H9 (cell line): ENCODE results near the gene WHAMM. TPM values are rescaled to one million over a fixed set of nuclear protein-coding genes. Genes with fewer than 3 reads are reported as not detected.

Source experiments
- DNase-seq: peaks from one replicate; pipeline ENCODE4 v3.0.0-alpha.2; 2017
- H2AFZ ChIP-seq: one replicate; pipeline ENCODE4 v1.6.1; 2013; ENCODE audit warnings: mild to moderate bottlenecking, low read length, control low read depth, moderate library complexity
- H2AK5ac ChIP-seq: 2 replicates; pipeline ENCODE4 v1.6.1; 2013; ENCODE audit warnings: low read length, control low read depth, mixed read lengths; ENCODE audit not compliant: insufficient read length
- H2BK120ac ChIP-seq: one replicate; pipeline ENCODE4 v1.6.1; 2013; ENCODE audit warnings: low read depth, mild to moderate bottlenecking, low read length, control low read depth, inconsistent platforms; ENCODE audit not compliant: poor library complexity, severe bottlenecking
- H2BK12ac ChIP-seq: 2 replicates; pipeline ENCODE4 v1.6.1; 2013; ENCODE audit warnings: low read length, control low read depth, mixed read lengths, low read depth; ENCODE audit not compliant: insufficient read length
- H2BK15ac ChIP-seq: 2 replicates; pipeline ENCODE4 v1.6.1; 2013; ENCODE audit warnings: low read depth, low read length, control low read depth
- H2BK20ac ChIP-seq: one replicate; pipeline ENCODE4 v1.6.1; 2013; ENCODE audit warnings: low read depth, mild to moderate bottlenecking, low read length, control low read depth, inconsistent platforms; ENCODE audit not compliant: poor library complexity, severe bottlenecking
- H2BK5ac ChIP-seq: 2 replicates; pipeline ENCODE4 v1.6.1; 2013; ENCODE audit warnings: low read length, control low read depth, mixed read lengths; ENCODE audit not compliant: insufficient read length
- H3K14ac ChIP-seq: 2 replicates; pipeline ENCODE4 v1.6.1; 2013; ENCODE audit warnings: low read length, control low read depth; ENCODE audit not compliant: insufficient read depth
- H3K18ac ChIP-seq: 2 replicates; pipeline ENCODE4 v1.6.1; 2013; ENCODE audit warnings: low read depth, mild to moderate bottlenecking, mixed read lengths, low read length, control low read depth; ENCODE audit not compliant: insufficient read length
- H3K23ac ChIP-seq: 2 replicates; pipeline ENCODE4 v1.6.1; 2013; ENCODE audit warnings: low read length, control low read depth, mixed read lengths, low read depth; ENCODE audit not compliant: insufficient read length
- H3K23me2 ChIP-seq: 2 replicates; pipeline ENCODE4 v1.6.1; 2013; ENCODE audit warnings: low read depth, mild to moderate bottlenecking, mixed read lengths, low read length, control low read depth; ENCODE audit not compliant: insufficient read length, poor library complexity, severe bottlenecking
- H3K27ac ChIP-seq: 2 replicates; pipeline ENCODE4 v1.5.1; 2013; ENCODE audit warnings: low read length, control low read depth, mixed read lengths, low read depth; ENCODE audit not compliant: insufficient read length
- H3K27me3 ChIP-seq: 2 replicates; pipeline ENCODE4 v1.6.1; 2013; ENCODE audit warnings: low read length, control low read depth, inconsistent platforms; ENCODE audit not compliant: insufficient read depth
- H3K4ac ChIP-seq: 2 replicates; pipeline ENCODE4 v1.6.1; 2013; ENCODE audit warnings: low read depth, mild to moderate bottlenecking, control low read depth, inconsistent platforms, low read length, moderate library complexity
- H3K4me1 ChIP-seq: 2 replicates; pipeline ENCODE4 v1.6.1; 2013; ENCODE audit warnings: low read length, control low read depth, inconsistent platforms; ENCODE audit not compliant: insufficient read depth
- H3K4me2 ChIP-seq: 2 replicates; pipeline ENCODE4 v1.6.1; 2013; ENCODE audit warnings: low read length, control low read depth, mixed read lengths; ENCODE audit not compliant: insufficient read length, insufficient read depth
- H3K56ac ChIP-seq: 2 replicates; pipeline ENCODE4 v1.6.1; 2013; ENCODE audit warnings: low read depth, mild to moderate bottlenecking, mixed read lengths, low read length, control low read depth; ENCODE audit not compliant: insufficient read length
- H3K79me1 ChIP-seq: 2 replicates; pipeline ENCODE4 v1.6.1; 2013; ENCODE audit warnings: low read depth, mild to moderate bottlenecking, moderate library complexity, low read length, control low read depth, inconsistent platforms; ENCODE audit not compliant: insufficient read depth, poor library complexity, severe bottlenecking
- H3K79me2 ChIP-seq: 2 replicates; pipeline ENCODE4 v1.6.1; 2013; ENCODE audit warnings: low read length, control low read depth, inconsistent platforms; ENCODE audit not compliant: insufficient read depth
- H3K9ac ChIP-seq: 2 replicates; pipeline ENCODE4 v1.6.1; 2013; ENCODE audit warnings: low read length, control low read depth, mixed read lengths; ENCODE audit not compliant: insufficient read length; ENCODE audit errors: extremely low read depth
- H3K9me3 ChIP-seq: one replicate; pipeline ENCODE4 v1.6.1; 2013; ENCODE audit warnings: low read depth, low read length, inconsistent platforms; ENCODE audit not compliant: control insufficient read depth
- H3T11ph ChIP-seq: one replicate; pipeline ENCODE4 v1.6.1; 2013; ENCODE audit warnings: mild to moderate bottlenecking, low read length, control low read depth, inconsistent platforms
- H4K20me1 ChIP-seq: one replicate; pipeline ENCODE4 v1.6.1; 2013; ENCODE audit not compliant: control insufficient read depth, insufficient read length, insufficient read depth
- H4K5ac ChIP-seq: 2 replicates; pipeline ENCODE4 v1.6.1; 2013; ENCODE audit warnings: low read depth, mild to moderate bottlenecking, mixed read lengths, low read length, control low read depth; ENCODE audit not compliant: insufficient read length
- H4K8ac ChIP-seq: replicated peaks from 2 replicates; pipeline ENCODE4 v1.6.1; 2013; ENCODE audit warnings: low read length, control low read depth, mixed read lengths, low read depth; ENCODE audit not compliant: insufficient read length
- H4K91ac ChIP-seq: 2 replicates; pipeline ENCODE4 v1.6.1; 2013; ENCODE audit warnings: low read depth, mild to moderate bottlenecking, moderate library complexity, mixed read lengths, low read length, control low read depth; ENCODE audit not compliant: insufficient read length
- H3K27ac Mint-ChIP-seq, 3 experiments: 2 replicates in 2 of 3; 3 replicates in 1 of 3; pipeline ENCODE4 v1.8.0; 2020 to 2021; ENCODE audit warnings: mixed read lengths in 3 of 3, mild to moderate bottlenecking in 1 of 3, moderate library complexity in 1 of 3
- H3K27me3 Mint-ChIP-seq: 2 replicates; pipeline ENCODE4 v1.8.0; 2021; ENCODE audit warnings: low read depth, mild to moderate bottlenecking, moderate library complexity, mixed read lengths
- H3K36me3 Mint-ChIP-seq, 3 experiments: 2 replicates in 2 of 3; 3 replicates in 1 of 3; pipeline ENCODE4 v1.8.0; 2020 to 2021; ENCODE audit warnings: low read depth in 3 of 3, mixed read lengths in 3 of 3; ENCODE audit not compliant: insufficient read depth in 1 of 3
- H3K4me1 Mint-ChIP-seq, 2 experiments: 2 replicates each; pipeline ENCODE4 v1.8.0; 2020; ENCODE audit warnings: mixed read lengths in 2 of 2
- H3K4me3 Mint-ChIP-seq, 2 experiments: 2 replicates in 1 of 2; 3 replicates in 1 of 2; pipeline ENCODE4 v1.8.0; 2020 to 2021; ENCODE audit warnings: mild to moderate bottlenecking in 2 of 2, mixed read lengths in 2 of 2, moderate library complexity in 1 of 2
- H3K9me3 Mint-ChIP-seq, 2 experiments: 2 replicates in 1 of 2; 3 replicates in 1 of 2; pipeline ENCODE4 v1.8.0; 2020; ENCODE audit warnings: mild to moderate bottlenecking in 2 of 2, mixed read lengths in 2 of 2, moderate library complexity in 1 of 2
- CTCF ChIP-seq: fragments of 200-600 bp; sonication (generic); conservative IDR thresholded peaks from 3 replicates; pipeline ENCODE4 v1.8.0; 2021; ENCODE audit warnings: antibody characterized with exemption, mild to moderate bottlenecking
- WGBS: extraction: QIAGEN DNeasy Blood & Tissue Kit; methylation state at CpG from one replicate; pipeline ENCODE4 v1.1.7; 2013; ENCODE audit warnings: missing lambda C conversion rate, low lambda C conversion rate, mixed read lengths; ENCODE audit not compliant: insufficient read length; ENCODE audit errors: extremely low coverage; 5-methylcytosine and 5-hydroxymethylcytosine counted together
- total RNA-seq: library from RNA; stranded (reverse); gene quantifications from 2 replicates; pipeline ENCODE4 v1.2.1, GENCODE V29; 2021

WHAMM gene
- total RNA-seq, 1 experiment from 2014 or later: 3.0 TPM

- H3K27ac Mint-ChIP-seq: peak overlapping the region in 1 of 3 experiments; percentile 23; a peak in 1 of 7 replicates
- Histone ChIP-seq H2AFZ (no peak overlapping the region), H3K23me2 (no peaks in the 10 kb centered on the region), H4K5ac (no peak overlapping the region), H3K79me2 (no peaks in the 10 kb centered on the region), H3K9ac (no peak overlapping the region), H3K4me2 (no peak overlapping the region), H3K79me1 (no peaks in the 10 kb centered on the region), H3K56ac (no peak overlapping the region), H4K20me1 (no peaks in the 10 kb centered on the region), H2AK5ac (no peak overlapping the region), H2BK12ac (no peak overlapping the region), H3K27ac (no peak overlapping the region), H3K14ac (no peak overlapping the region), H4K91ac (no peak overlapping the region), H3K18ac (no peak overlapping the region), H3K23ac (no peak overlapping the region), H2BK20ac (no peak overlapping the region), H2BK5ac (no peak overlapping the region), H3K4ac (no peak overlapping the region), H2BK15ac (no peak overlapping the region), H3K4me1 (peaks cover 3% of the 10 kb centered on the region; the same call in 1 of the 2 replicates), H2BK120ac (no peak overlapping the region), H3T11ph (no peak overlapping the region), H3K27me3 (no peaks in the 10 kb centered on the region), H4K8ac (no peak overlapping the region), H3K9me3 (no peaks in the 10 kb centered on the region)
- DNase-seq: no peak
- no peak overlapping the region for H3K4me3 Mint-ChIP-seq
- no peaks in the 10 kb centered on the region; the same call in 1 of the 2 replicates for H3K27me3 Mint-ChIP-seq
- TF ChIP-seq CTCF: no peak
- no peaks in the 10 kb centered on the region for H3K9me3 Mint-ChIP-seq
- no peaks in the 10 kb centered on the region; a peak in 1 of 7 replicates for H3K36me3 Mint-ChIP-seq
- WGBS: no CpG with 5 or more reads among the region's 6 CpGs
- H3K4me1 Mint-ChIP-seq: peaks cover 9 to 13% of the 10 kb centered on the region in 2 experiments
Observed at GRCh38 chr15:82862886-82863285, 53.5 kb downstream of the WHAMM start.
